ENCODE measurements around the gene PPRC1.

Gene PPRC1

GRCh38 chr10:102117391-102118159 lies 15.3 kb upstream of the PPRC1 start:
- DNase-seq: peak; percentile 56

GRCh38 chr10:102118867-102119266 lies 14.0 kb upstream of the PPRC1 start:
- no peak for DNase-seq

DNA sequence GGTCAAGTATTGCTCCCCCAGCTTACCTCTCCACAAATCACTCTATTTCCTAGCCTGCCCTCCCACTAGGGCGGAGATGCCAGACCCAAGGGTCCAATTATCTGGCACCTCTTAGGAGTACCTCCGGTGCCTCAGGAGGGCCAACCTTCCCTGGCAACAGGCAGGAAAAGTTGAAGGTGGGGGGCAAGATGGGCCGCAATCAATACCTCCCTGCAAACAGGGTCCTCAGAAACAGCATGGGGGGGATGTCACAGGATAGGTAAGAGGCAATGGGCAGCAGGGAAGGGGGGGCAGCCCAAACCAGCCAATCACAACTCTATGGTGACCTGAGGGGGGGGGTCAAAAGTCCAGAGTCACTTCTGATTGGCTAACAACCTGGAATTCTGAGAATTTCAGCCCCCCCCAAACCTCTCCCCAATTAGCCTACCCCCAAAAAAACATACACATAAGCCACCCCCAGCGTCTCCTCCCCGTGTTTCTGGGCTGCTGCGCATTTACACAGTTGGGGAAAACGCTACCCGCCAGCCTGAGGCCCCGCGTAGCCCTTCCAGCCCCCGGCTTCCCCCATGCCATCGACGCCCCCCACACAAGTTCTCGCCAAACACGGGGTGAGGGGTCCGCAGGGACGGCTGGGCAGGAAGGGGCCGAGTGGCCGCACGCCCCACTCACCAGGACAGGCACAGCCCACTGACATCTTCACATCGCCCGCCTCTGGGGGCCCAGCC lies 13.3 kb upstream of the PPRC1 start:
- DNase-seq: peak; percentile 24

GRCh38 chr10:102120142-102120990 lies 12.5 kb upstream of the PPRC1 start, which contains the start of gene LDB1:
Gene LDB1, minus strand, starts transcription at chr10:102120368. Its CDS starts 258 bp downstream, at chr10:102120110.
- peak; percentile 34 for DNase-seq

DNA sequence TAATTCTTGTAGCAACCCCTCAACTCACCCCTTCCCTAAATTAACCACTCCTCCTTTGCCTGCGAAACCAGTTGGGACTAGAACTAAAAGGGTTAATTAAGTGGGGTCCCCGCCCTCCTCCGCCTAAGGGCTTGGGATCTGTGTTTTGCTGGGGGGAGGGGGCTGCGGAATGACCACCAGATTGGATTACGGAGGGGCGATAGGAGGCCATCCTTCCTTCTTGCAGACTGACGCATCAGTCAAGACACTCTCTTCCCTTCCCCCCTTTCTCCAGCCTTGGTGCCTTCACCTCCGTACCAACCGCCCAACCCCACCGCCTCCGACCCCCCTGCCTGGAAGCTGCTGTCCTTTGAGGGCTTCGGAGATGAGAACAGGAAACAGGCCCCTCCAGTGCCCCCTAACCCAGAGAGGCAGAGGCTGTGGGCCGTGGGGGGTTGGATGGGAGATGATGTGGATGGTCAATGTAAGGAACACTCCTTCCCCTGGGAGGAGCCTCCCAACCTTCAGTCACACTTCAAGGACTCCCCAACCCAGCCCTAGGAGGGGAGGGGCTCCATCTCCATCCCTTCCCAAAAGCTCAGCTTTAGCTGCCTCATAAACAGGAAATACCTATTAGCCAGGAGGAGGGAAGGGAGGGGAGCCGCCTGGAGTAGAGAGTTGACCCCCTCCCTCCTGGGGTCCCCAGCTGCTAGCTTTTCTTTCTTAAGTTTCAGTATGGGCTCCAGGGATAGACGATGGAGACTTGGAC lies 11.7 kb upstream of the PPRC1 start:
- DNase-seq: no peak

DNA sequence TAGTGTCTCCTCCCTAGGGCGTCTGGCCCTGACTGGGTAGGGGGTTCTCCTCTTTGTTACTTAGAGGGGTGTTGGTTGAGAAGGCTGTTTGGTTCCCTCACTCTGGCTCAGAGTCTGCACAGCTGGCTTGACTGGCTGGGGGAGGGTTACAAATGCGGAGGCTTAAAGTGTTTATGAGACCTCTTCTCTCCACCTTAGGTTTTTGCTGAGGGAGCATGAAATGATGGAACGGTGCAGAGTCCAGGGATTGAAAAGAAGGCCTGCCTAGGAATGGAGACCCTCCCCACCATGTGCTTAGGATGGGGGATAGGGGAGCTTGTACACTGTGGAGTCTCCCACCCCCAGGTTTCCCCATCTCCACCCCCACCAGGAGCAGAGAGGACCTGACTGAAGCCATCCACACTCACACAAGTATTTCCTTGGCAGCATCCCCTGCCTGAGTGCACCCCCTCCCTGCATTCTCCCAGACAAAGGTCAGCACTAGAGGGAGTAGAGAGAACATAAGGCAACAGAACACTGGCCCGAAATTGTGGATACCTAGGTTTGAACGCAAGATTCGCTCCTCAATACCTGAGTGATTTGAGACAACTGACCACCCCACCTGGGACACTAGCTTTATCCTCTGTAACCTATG lies 11.0 kb upstream of the PPRC1 start:
- no peak for DNase-seq

GRCh38 chr10:102122450-102122849 lies 10.4 kb upstream of the PPRC1 start:
- no peak for DNase-seq

- no peak for DNase-seq
These were observed 9.6 kb upstream of the PPRC1 start for GRCh38 chr10:102123223-102123622.

- no peak for DNase-seq
These were observed 1.3 kb upstream of the PPRC1 start for GRCh38 chr10:102131286-102132170.

- no peak for DNase-seq
These were observed 662 bp upstream of the PPRC1 start for GRCh38 chr10:102132193-102132562.

DNA sequence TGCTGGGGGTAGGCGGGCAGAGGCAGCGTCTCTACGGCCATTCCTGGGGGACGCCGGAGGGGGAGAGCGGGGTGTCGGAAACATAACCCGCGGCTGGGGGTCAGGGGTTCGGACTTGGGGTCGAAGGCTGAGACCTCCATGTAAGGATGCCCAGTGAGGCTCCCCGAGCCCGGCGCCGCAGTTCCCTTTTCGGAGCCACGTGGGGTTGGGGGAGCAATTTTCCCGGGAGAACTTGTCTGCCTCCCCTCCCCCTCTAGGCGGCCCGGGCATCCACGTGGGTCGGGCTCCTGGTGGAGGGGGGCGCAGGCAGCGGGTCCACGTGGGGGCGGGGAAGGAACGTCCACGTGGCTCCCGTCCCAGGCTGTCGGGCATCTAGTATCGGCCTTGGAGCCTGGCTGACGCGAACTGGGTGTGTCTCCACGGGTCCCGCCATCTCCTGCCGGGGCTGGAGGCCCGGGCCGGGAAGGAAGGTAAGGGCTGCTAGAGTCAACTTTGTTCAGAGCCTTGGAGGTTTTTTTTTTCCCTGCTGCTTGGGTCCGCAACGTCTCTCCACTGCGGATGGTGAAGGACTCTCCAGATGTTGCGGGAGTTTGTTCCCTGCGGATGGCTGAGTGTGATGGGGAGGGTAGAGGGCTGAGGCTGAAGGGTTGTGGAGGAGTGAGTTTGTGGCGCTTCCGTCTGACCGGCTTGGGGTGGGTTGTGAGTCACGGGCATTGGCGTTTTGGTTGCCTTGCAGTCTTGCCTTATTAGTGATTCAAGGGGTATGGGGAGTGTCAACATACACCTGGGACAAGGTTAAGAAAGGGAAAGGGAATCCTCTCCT lies 744 bp downstream of the PPRC1 start:
- DNase-seq: no peak

- DNase-seq: no peak
These were observed 1.6 kb downstream of the PPRC1 start for GRCh38 chr10:102134416-102134815.

DNA sequence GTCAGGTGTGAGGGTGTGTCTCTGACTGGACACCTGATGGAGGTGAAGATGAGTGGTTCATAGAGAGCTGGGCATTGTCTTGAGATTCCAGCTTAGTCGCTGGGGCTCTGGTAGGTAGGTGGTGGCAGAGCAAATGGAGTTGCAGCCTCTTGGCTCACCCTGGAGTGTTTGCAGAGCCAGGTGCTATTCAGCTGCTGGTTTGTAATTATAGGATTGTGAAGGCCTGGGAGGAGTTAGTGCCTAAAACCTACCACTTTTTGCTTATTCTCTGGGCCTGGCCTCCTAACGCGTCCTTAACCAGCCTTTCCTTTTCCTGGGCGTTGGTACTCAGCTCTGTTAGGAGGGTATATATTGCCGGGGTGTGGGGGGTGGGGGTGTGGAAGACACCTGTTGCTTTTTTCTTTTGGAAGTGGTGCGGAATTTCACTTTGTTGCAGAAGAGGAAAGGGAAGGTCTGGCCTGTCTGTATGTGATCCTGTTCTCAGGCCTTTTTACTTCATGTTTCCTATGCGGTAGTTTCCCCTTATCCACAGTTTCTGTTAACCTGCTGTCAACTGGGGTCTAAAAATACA lies 3.2 kb downstream of the PPRC1 start:
- peak; percentile 50 for DNase-seq

GRCh38 chr10:102139281-102140110 lies 6.7 kb downstream of the PPRC1 start:
- no peak for DNase-seq

GRCh38 chr10:102140218-102140617 lies 7.4 kb downstream of the PPRC1 start:
- no peak for DNase-seq

- no peak for DNase-seq
These were observed 8.2 kb downstream of the PPRC1 start for GRCh38 chr10:102140913-102141540.

- DNase-seq: no peak
These were observed 8.8 kb downstream of the PPRC1 start for GRCh38 chr10:102141583-102142107.

GRCh38 chr10:102146971-102147428 lies 14.2 kb downstream of the PPRC1 start:
- no peak for DNase-seq
